Lung (tissue), 12 donors: Measurements from ENCODE around the gene PALMD. TPM values are rescaled to one million over a fixed set of nuclear protein-coding genes. Genes with fewer than 3 reads are reported as not detected.

Experiments
- ATAC-seq: fragments of 200-7000 bp; cut with Tn5 transposase; one replicate; pipeline ENCODE4 v1.9.1; 2020; ENCODE audit warnings: moderate number of reproducible peaks; ENCODE audit not compliant: insufficient read depth, low FRiP score
- DNase-seq, 3 donors: peaks; one replicate each; pipeline ENCODE4 v3.0.0-alpha.2; 2013 to 2017
- H3K27ac ChIP-seq, 2 donors: one replicate each; pipeline ENCODE4 v1.5.1; 2013; ENCODE audit warnings: mild to moderate bottlenecking in 2 of 2, moderate library complexity in 2 of 2, control low read depth in 1 of 2, inconsistent platforms in 1 of 2, low read depth in 1 of 2, low read length in 1 of 2
- H3K27me3 ChIP-seq, 3 donors: one replicate each; pipeline ENCODE4 v1.5.1; 2013; ENCODE audit warnings: low read length in 2 of 3; ENCODE audit not compliant: control insufficient read depth in 3 of 3, insufficient read depth in 3 of 3
- H3K36me3 ChIP-seq, 4 donors: one replicate each; pipeline ENCODE4 v1.5.1; 2013; ENCODE audit warnings: low read length in 4 of 4, mild to moderate bottlenecking in 1 of 4, moderate library complexity in 1 of 4; ENCODE audit not compliant: control insufficient read depth in 4 of 4, insufficient read depth in 4 of 4
- H3K4me1 ChIP-seq, 5 donors: one replicate each; pipeline ENCODE4 v1.5.1; 2013; ENCODE audit warnings: low read length in 5 of 5, mild to moderate bottlenecking in 2 of 5, moderate library complexity in 1 of 5; ENCODE audit not compliant: control insufficient read depth in 5 of 5, insufficient read depth in 5 of 5
- H3K4me3 ChIP-seq: one replicate; pipeline ENCODE4 v1.5.1; 2013; ENCODE audit warnings: mild to moderate bottlenecking, control low read depth, moderate library complexity
- H3K9ac ChIP-seq, 2 donors: one replicate each; pipeline ENCODE4 v1.5.1; 2013; ENCODE audit warnings: low read length in 2 of 2, control low read depth in 1 of 2; ENCODE audit not compliant: insufficient read depth in 1 of 2
- H3K9me3 ChIP-seq, 4 donors: one replicate each; pipeline ENCODE4 v1.5.1; 2013; ENCODE audit warnings: low read length in 3 of 4, mild to moderate bottlenecking in 1 of 4, moderate library complexity in 1 of 4; ENCODE audit not compliant: control insufficient read depth in 4 of 4, insufficient read depth in 3 of 4
- CTCF ChIP-seq: IDR thresholded peaks from 2 replicates; pipeline ENCODE4 v1.5.1; 2012; ENCODE audit warnings: mild to moderate bottlenecking; ENCODE audit errors: control extremely low read depth, extremely low read depth
- WGBS, 2 donors: extraction: QIAGEN DNeasy Blood & Tissue Kit; methylation state at CpG; one replicate each; pipeline ENCODE4 v1.1.7; 2013; 5-methylcytosine and 5-hydroxymethylcytosine counted together
- polyA plus RNA-seq, 2 donors: library from polyadenylated mRNA; stranded (reverse); fragments of 200-250 nt; gene quantifications; one replicate each; pipeline ENCODE4 v1.2.1, GENCODE V29; 2013
- total RNA-seq, 2 donors: library from RNA; depleted of rRNA in 1 of 2; stranded (reverse); fragments of >200 nt in 1 of 2; gene quantifications; one replicate each; pipeline ENCODE4 v1.2.1, GENCODE V29; 2014 to 2021
- donor health status: control.
- donor health status: control.
- donor health status: Bipolar disorder and iron deficiency.
- donor health status: healthy.
- donor health status: DM: yes; HTN: yes; CAD: no.

The PALMD gene
- total and polyA plus RNA-seq, 4 donors = 10.5 to 32.2 (median 22.0) TPM

DNA sequence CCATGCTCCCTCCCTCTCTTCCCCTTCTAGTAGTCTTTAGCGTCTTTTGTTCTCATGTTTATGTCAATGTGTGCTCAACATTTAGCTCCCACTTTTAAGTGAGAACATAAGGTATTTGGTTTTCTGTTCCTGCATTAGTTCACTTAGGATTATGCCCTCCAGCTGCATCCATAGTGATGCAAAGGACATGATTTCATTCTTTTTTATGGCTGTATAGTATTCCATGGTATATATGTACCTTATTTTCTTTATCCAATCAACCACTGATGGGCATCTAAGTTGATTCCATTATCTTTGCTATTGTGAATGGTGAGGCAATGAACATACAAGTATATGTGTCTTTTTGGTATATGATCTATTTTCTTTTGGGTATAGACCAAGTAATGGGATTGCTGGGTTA lies 38.3 kb upstream of the PALMD start:
- H3K9ac ChIP-seq = no peak overlapping the region
- ATAC-seq = no peak
- TF ChIP-seq CTCF = no peak
- H3K4me3 ChIP-seq = no peak overlapping the region
- no peaks in the 10 kb centered on the region for H3K27me3 ChIP-seq
- no peaks in the 10 kb centered on the region for H3K4me1 ChIP-seq
- DNase-seq = no peak
- H3K9me3 ChIP-seq = peaks cover 0 to 5% (median 0%) of the 10 kb centered on the region in 4 donors
- WGBS, 2 donors = 93 to 100% methylated on average over 1 of the region's 1 CpG
- H3K36me3 ChIP-seq = no peaks in the 10 kb centered on the region
- no peak overlapping the region for H3K27ac ChIP-seq

DNA sequence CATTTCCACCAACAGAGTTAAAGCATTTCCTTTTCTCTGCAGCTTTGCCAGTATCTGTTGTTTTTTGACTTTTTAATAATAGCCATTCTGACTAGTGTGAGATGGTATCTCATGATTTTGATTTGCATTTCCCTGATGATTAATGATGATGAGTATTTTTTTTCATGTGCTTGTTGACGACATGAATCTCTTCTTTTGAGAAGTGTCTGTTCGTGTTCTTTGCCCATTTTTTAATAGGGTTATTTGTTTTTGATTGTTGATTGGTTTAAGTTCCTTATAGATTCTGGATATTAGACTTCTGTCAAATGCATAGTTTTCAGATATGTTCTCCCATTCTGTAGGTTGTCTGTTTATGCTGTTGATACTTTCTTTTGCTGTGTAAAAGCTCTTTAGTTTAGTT lies 37.9 kb upstream of the PALMD start:
- Histone ChIP-seq H3K27ac (no peak overlapping the region), H3K9ac (no peak overlapping the region), H3K27me3 (no peaks in the 10 kb centered on the region), H3K4me1 (no peaks in the 10 kb centered on the region), H3K9me3 (peaks cover 0 to 5% (median 0%) of the 10 kb centered on the region in 4 donors), H3K4me3 (no peak overlapping the region), H3K36me3 (no peaks in the 10 kb centered on the region)
- no peak for ATAC-seq
- WGBS, 2 donors = 84 to 85% methylated on average over 2 of the region's 2 CpGs
- no peak for TF ChIP-seq CTCF
- no peak for DNase-seq

DNA sequence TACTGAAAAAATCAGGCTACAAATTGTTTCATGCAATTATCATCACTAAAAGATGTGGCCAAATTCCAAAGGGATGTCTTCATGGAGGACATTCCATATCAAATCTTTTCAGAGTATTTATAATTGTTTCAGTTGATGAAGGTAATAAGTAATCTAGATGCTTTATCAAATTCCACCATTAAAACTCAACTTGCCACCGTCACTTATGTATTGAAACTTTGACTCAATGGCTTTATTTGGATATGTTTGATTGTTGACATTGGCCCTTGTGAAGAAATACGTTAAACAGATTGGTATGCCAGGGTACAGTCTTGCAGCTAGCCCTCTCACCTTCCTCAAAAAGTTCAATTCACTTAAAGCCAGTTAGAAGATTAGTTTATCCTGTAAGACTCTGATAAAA lies 32.2 kb upstream of the PALMD start:
- Histone ChIP-seq H3K4me1 (no peaks in the 10 kb centered on the region), H3K36me3 (no peaks in the 10 kb centered on the region), H3K27ac (no peak overlapping the region), H3K4me3 (no peak overlapping the region), H3K27me3 (no peaks in the 10 kb centered on the region), H3K9me3 (no peaks in the 10 kb centered on the region), H3K9ac (no peak overlapping the region)
- TF ChIP-seq CTCF = no peak
- no peak for ATAC-seq
- DNase-seq = no peak
- WGBS, 2 donors = 68 to 84% methylated on average over 2 of the region's 2 CpGs

DNA sequence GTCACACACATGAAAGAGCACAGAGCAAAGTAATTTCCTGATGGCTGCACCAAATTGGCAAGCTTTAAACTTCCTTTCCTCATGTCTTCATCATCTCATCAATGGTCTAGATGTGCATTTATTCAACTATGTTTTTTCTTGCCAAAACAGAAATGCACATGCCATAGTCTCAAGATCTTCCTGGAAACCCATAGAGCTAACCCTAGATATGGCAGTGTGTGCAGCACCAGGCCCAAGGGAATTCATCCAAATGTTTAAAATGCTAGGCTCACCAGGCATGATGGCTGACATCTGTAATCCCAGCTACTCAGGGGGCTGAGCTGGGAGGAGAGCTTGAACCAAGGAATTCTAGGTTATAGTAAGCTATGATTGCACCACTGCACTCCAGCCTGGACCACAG lies 31.2 kb upstream of the PALMD start:
- H3K27me3 ChIP-seq = no peaks in the 10 kb centered on the region
- ATAC-seq = no peak
- H3K4me3 ChIP-seq = no peak overlapping the region
- H3K36me3 ChIP-seq = no peaks in the 10 kb centered on the region
- no peaks in the 10 kb centered on the region for H3K4me1 ChIP-seq
- peak in 1 of 3 donors; percentile 16 for DNase-seq
- no peak overlapping the region for H3K9ac ChIP-seq
- no peak for TF ChIP-seq CTCF
- H3K27ac ChIP-seq = no peak overlapping the region
- H3K9me3 ChIP-seq = no peaks in the 10 kb centered on the region
